Tibial nerve (tissue), 4 donors: Measurements from ENCODE around the gene SYTL5. TPM values are rescaled to one million over a fixed set of nuclear protein-coding genes. Genes with fewer than 3 reads are reported as not detected.

Experiments used
- DNase-seq, 2 donors: peaks; one replicate each; pipeline ENCODE4 v3.0.0-alpha.2; 2019; ENCODE audit warnings: low spot score in 2 of 2
- H3K27ac ChIP-seq, 4 donors: fragments of 200-600 bp; sonication (generic) in 3 of 4; one replicate each; pipeline ENCODE4 v1.5.1; 2017 to 2019; ENCODE audit warnings: mild to moderate bottlenecking in 1 of 4
- H3K27me3 ChIP-seq, 2 donors: fragments of 200-600 bp; sonication (generic) in 1 of 2; one replicate each; pipeline versions ENCODE4 v1.5.1 to v1.6.0; 2017 to 2019
- H3K36me3 ChIP-seq, 3 donors: fragments of 200-600 bp; sonication (generic); one replicate each; pipeline ENCODE4 v1.5.1; 2018 to 2019
- H3K4me1 ChIP-seq, 4 donors: fragments of 200-600 bp; sonication (generic) in 3 of 4; one replicate each; pipeline ENCODE4 v1.5.1; 2017 to 2019
- H3K4me3 ChIP-seq, 4 donors: fragments of 200-600 bp; sonication (generic) in 3 of 4; one replicate each; pipeline ENCODE4 v1.5.1; 2017 to 2019; ENCODE audit warnings: mild to moderate bottlenecking in 1 of 4, moderate library complexity in 1 of 4
- H3K9me3 ChIP-seq, 4 donors: fragments of 200-600 bp; sonication (generic) in 3 of 4; one replicate each; pipeline ENCODE4 v1.5.1; 2017 to 2019
- CTCF ChIP-seq, 5 experiments: fragments of 200-600 bp in 3 of 5; fragments of 450-650 bp in 2 of 5; sonication (generic) in 3 of 5; IDR thresholded peaks; one replicate each; pipeline ENCODE4 v1.5.1; 2016 to 2019; ENCODE audit warnings: antibody characterized with exemption in 5 of 5, mild to moderate bottlenecking in 3 of 5, moderate library complexity in 2 of 5
- EP300 ChIP-seq, 2 donors: sonication (generic); formaldehyde crosslinking; IDR thresholded peaks; one replicate each; pipeline ENCODE4 v1.6.1; 2017; ENCODE audit warnings: antibody characterized with exemption in 2 of 2, mild to moderate bottlenecking in 1 of 2
- POLR2A ChIP-seq, 2 donors: fragments of 450-650 bp; IDR thresholded peaks; one replicate each; pipeline ENCODE4 v1.6.1; 2017; ENCODE audit warnings: antibody characterized with exemption in 2 of 2, mild to moderate bottlenecking in 2 of 2, moderate library complexity in 2 of 2
- WGBS, 2 donors: methylation state at CpG; one replicate each; pipeline ENCODE4 v1.1.5; 2018; 5-methylcytosine and 5-hydroxymethylcytosine counted together
- total RNA-seq, 4 donors: library from RNA; depleted of rRNA; stranded (reverse); fragments of >200 nt; gene quantifications; one replicate each; pipeline ENCODE4 v1.1.0, GENCODE V29; 2016

Gene SYTL5
- total RNA-seq, 4 donors from 2014 or later = 0.21 to 0.78 (median 0.37) TPM

DNA sequence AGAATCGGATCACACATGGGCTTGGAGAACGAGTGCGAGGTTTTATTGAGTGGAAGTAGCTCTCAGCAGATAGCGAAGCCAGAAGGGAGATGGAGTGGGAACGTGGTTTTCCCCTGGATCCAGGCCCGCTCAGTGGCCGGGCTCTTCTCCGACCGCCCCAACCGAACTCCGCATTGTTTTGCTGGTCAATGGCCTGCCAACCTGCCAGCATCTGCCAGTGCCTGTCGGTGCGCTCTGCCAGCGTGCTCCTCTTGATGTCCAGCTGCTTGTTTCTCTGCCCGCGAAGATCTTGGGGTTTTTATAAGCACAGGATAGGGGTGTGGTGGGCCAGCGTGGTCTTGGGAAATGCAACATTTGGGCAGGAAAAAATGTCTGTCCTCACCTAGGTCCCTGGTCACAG, 5.6 kb upstream of the SYTL5 start:
- Histone ChIP-seq H3K27me3 (no peaks in the 10 kb centered on the region), H3K36me3 (no peaks in the 10 kb centered on the region), H3K27ac (no peak overlapping the region), H3K9me3 (no peaks in the 10 kb centered on the region), H3K4me3 (no peak overlapping the region), H3K4me1 (no peaks in the 10 kb centered on the region)
- DNase-seq = no peak
- TF ChIP-seq CTCF (IDR thresholded peaks at IDR 0.05) (no peak), POLR2A (IDR thresholded peaks at IDR 0.05) (no peak), EP300 (IDR thresholded peaks at IDR 0.05) (no peak)
- 93 to 98% methylated on average over 15 to 17 of the region's 17 CpGs for WGBS, 2 donors

- WGBS, 2 donors = 79 to 89% methylated on average over 3 of the region's 3 CpGs
- no peak for TF ChIP-seq CTCF (IDR thresholded peaks at IDR 0.05)
- no peak for TF ChIP-seq EP300 (IDR thresholded peaks at IDR 0.05)
- no peak for TF ChIP-seq POLR2A (IDR thresholded peaks at IDR 0.05)
These were observed 2.3 kb upstream of the SYTL5 start for GRCh38 chrX:38004046-38004445.

DNA sequence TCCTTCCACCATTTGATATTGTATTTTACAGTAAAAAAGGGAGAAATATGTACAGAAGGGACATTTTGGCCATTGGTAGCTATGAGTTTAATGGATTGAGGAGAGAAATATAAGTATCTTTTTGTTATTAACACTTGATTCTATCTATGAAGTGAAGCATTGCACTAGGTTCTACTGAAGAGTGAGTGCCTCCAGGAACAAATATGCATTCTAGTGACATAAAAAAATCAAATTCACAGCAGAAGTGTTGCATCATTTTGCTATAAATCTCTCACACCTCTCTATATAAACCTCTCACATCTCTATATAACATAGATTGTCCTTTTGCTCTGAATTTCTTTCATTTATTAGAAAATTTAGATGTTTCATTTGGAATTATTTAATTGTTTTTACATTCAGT, 425 bp downstream of the SYTL5 start:
- Histone ChIP-seq H3K27me3 (no peaks in the 10 kb centered on the region), H3K9me3 (no peaks in the 10 kb centered on the region), H3K27ac (no peak overlapping the region), H3K4me3 (no peak overlapping the region), H3K4me1 (no peaks in the 10 kb centered on the region), H3K36me3 (no peaks in the 10 kb centered on the region)
- TF ChIP-seq CTCF (IDR thresholded peaks at IDR 0.05) (no peak), POLR2A (IDR thresholded peaks at IDR 0.05) (no peak), EP300 (IDR thresholded peaks at IDR 0.05) (no peak)
- DNase-seq = no peak

More at GRCh38 chrX:38004046-38004445, 2.3 kb upstream of the SYTL5 start:
- H3K27ac ChIP-seq = no peak overlapping the region
- no peaks in the 10 kb centered on the region for H3K4me1 ChIP-seq
- no peaks in the 10 kb centered on the region for H3K36me3 ChIP-seq
- no peaks in the 10 kb centered on the region for H3K9me3 ChIP-seq
- DNase-seq = no peak
- H3K27me3 ChIP-seq = no peaks in the 10 kb centered on the region
- no peak overlapping the region for H3K4me3 ChIP-seq

- no peaks in the 10 kb centered on the region for H3K4me1 ChIP-seq
- no peak for TF ChIP-seq POLR2A (IDR thresholded peaks at IDR 0.05)
- no peak for TF ChIP-seq EP300 (IDR thresholded peaks at IDR 0.05)
- no peak for TF ChIP-seq CTCF (IDR thresholded peaks at IDR 0.05)
- H3K4me3 ChIP-seq = no peak overlapping the region
- H3K36me3 ChIP-seq = no peaks in the 10 kb centered on the region
- H3K9me3 ChIP-seq = no peaks in the 10 kb centered on the region
- H3K27me3 ChIP-seq = no peaks in the 10 kb centered on the region
- no peak for DNase-seq
- H3K27ac ChIP-seq = no peak overlapping the region
These were observed 2.3 kb downstream of the SYTL5 start for GRCh38 chrX:38008658-38009057.

DNA sequence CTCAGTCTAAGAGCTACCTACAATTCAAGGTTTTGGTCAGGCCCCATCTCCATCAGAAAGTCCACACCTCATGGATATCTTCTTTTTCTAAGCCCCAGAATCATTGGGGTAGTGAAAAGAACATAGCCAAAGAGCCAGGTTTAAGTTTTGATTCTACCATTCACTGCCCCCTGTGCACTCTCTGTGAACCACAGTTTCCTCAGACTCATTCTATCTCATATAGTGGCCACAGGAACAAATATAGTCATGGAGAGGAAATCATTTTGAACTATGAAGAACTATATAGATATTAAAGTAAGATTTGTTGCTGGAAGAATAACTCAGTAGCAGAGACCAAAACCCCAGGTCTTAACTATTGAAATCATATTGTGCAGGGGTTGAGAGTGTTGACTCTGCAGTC, 3.3 kb downstream of the SYTL5 start:
- no peaks in the 10 kb centered on the region for H3K27me3 ChIP-seq
- H3K9me3 ChIP-seq = no peaks in the 10 kb centered on the region
- H3K27ac ChIP-seq = no peak overlapping the region
- no peaks in the 10 kb centered on the region for H3K4me1 ChIP-seq
- DNase-seq = no peak
- TF ChIP-seq POLR2A (IDR thresholded peaks at IDR 0.05) = no peak
- no peak for TF ChIP-seq CTCF (IDR thresholded peaks at IDR 0.05)
- TF ChIP-seq EP300 (IDR thresholded peaks at IDR 0.05) = no peak
- H3K36me3 ChIP-seq = no peaks in the 10 kb centered on the region
- H3K4me3 ChIP-seq = no peak overlapping the region
